IMR-90 (cell line): ENCODE data around the gene RAC3. TPM values are rescaled to one million over a fixed set of nuclear protein-coding genes. Genes with fewer than 3 reads are reported as not detected.

Experiments
- ATAC-seq: fragments of 200-7000 bp; cut with Tn5 transposase; 2 replicates; pipeline ENCODE4 v1.9.1; 2020; ENCODE audit warnings: low read depth, mild to moderate bottlenecking, moderate library complexity
- BruUV-seq: library from RNA; stranded (reverse); fragments of 400-500 nt; replicated peaks from 2 replicates; lab custom pipeline; 2021; lab: Mats Ljungman, UMichigan
- CTCF ChIA-PET: fragments of 300-600 bp; formaldehyde crosslinking; extraction: SDS; loops from one replicate; lab custom pipeline; 2021; ENCODE audit warnings: antibody characterized with exemption; lab: Yijun Ruan, JAX
- POLR2A ChIA-PET: fragments of 300-600 bp; sonication (Branson Sonifier 250); formaldehyde crosslinking; loops from one replicate; lab custom pipeline; 2022; ENCODE audit warnings: antibody characterized with exemption; ENCODE audit not compliant: unreplicated experiment; lab: Charles Lee
- DNase-seq: peaks from one replicate; pipeline ENCODE4 v3.0.0; 2013
- H2AFZ ChIP-seq: replicated peaks from 2 replicates; pipeline ENCODE3; 2013; ENCODE audit warnings: low read length, mild to moderate bottlenecking; ENCODE audit not compliant: poor library complexity
- H2AK5ac ChIP-seq: 2 replicates; pipeline ENCODE4 v1.6.1; 2013; ENCODE audit warnings: low read depth, low read length, inconsistent platforms
- H2AK9ac ChIP-seq: replicated peaks from 2 replicates; pipeline ENCODE3; 2013; ENCODE audit warnings: mild to moderate bottlenecking, low read depth, low read length, moderate library complexity; ENCODE audit not compliant: poor library complexity
- H2BK120ac ChIP-seq: 2 replicates; pipeline ENCODE4 v1.6.1; 2013; ENCODE audit warnings: low read depth, low read length, inconsistent platforms
- H2BK15ac ChIP-seq: 3 replicates; pipeline ENCODE4 v1.6.1; 2013; ENCODE audit warnings: low read depth, low read length, inconsistent platforms
- H2BK20ac ChIP-seq: 2 replicates; pipeline ENCODE4 v1.6.1; 2013; ENCODE audit warnings: low read depth, mild to moderate bottlenecking, inconsistent platforms, low read length, moderate library complexity
- H2BK5ac ChIP-seq: 2 replicates; pipeline ENCODE4 v1.6.1; 2013; ENCODE audit warnings: mild to moderate bottlenecking, low read depth, low read length, inconsistent platforms; ENCODE audit not compliant: poor library complexity, severe bottlenecking
- H3K14ac ChIP-seq: replicated peaks from 2 replicates; pipeline ENCODE4 v1.6.1; 2013; ENCODE audit warnings: low read depth, low read length, inconsistent platforms
- H3K18ac ChIP-seq: 2 replicates; pipeline ENCODE4 v1.6.1; 2013; ENCODE audit warnings: low read depth, low read length, control low read depth
- H3K23ac ChIP-seq: 2 replicates; pipeline ENCODE4 v1.6.1; 2013; ENCODE audit warnings: low read depth, low read length, inconsistent platforms
- H3K27ac ChIP-seq: 2 replicates; pipeline ENCODE4 v1.5.1; 2013; ENCODE audit warnings: mild to moderate bottlenecking, control low read depth, low read length; ENCODE audit not compliant: insufficient read depth
- H3K27me3 ChIP-seq: 2 replicates; pipeline ENCODE4 v1.6.1; 2013; ENCODE audit warnings: low read length; ENCODE audit not compliant: control insufficient read depth, insufficient read depth
- H3K36me3 ChIP-seq: 2 replicates; pipeline ENCODE4 v1.6.1; 2013; ENCODE audit warnings: low read length, mixed read lengths; ENCODE audit not compliant: control insufficient read depth, insufficient read depth
- H3K4ac ChIP-seq: 2 replicates; pipeline ENCODE4 v1.6.1; 2013; ENCODE audit warnings: low read depth, low read length, inconsistent platforms
- H3K4me1 ChIP-seq: 2 replicates; pipeline ENCODE4 v1.6.1; 2013; ENCODE audit warnings: low read length, mixed read lengths; ENCODE audit not compliant: control insufficient read depth, insufficient read depth
- H3K4me2 ChIP-seq: 2 replicates; pipeline ENCODE4 v1.6.1; 2013; ENCODE audit warnings: low read depth, mild to moderate bottlenecking, control low read depth, low read length, moderate library complexity
- H3K4me3 ChIP-seq: 2 replicates; pipeline ENCODE4 v1.5.1; 2013; ENCODE audit warnings: low read depth, mild to moderate bottlenecking, control low read depth, low read length, moderate library complexity; ENCODE audit not compliant: insufficient read depth
- H3K56ac ChIP-seq: 2 replicates; pipeline ENCODE4 v1.6.1; 2013; ENCODE audit warnings: low read length, inconsistent platforms; ENCODE audit not compliant: insufficient read depth; ENCODE audit errors: extremely low read depth
- H3K79me1 ChIP-seq, 2 experiments: 2 replicates each; pipeline ENCODE4 v1.6.1; 2013; ENCODE audit warnings: low read length in 2 of 2, inconsistent platforms in 1 of 2, low read depth in 1 of 2
- H3K9ac ChIP-seq: 2 replicates; pipeline ENCODE4 v1.6.1; 2013; ENCODE audit warnings: low read depth, low read length, control low read depth
- H3K9me1 ChIP-seq: 2 replicates; pipeline ENCODE4 v1.6.1; 2013; ENCODE audit warnings: low read length, inconsistent platforms; ENCODE audit not compliant: insufficient read depth
- H3K9me3 ChIP-seq: 2 replicates; pipeline ENCODE4 v1.6.1; 2013; ENCODE audit warnings: low read length; ENCODE audit not compliant: control insufficient read depth, insufficient read depth
- H4K20me1 ChIP-seq: 2 replicates; pipeline ENCODE4 v1.6.1; 2013; ENCODE audit warnings: low read length, inconsistent platforms; ENCODE audit not compliant: insufficient read depth
- H4K5ac ChIP-seq: 2 replicates; pipeline ENCODE4 v1.6.1; 2013; ENCODE audit warnings: mild to moderate bottlenecking, low read depth, low read length, control low read depth
- H4K8ac ChIP-seq, 2 experiments: 2 replicates each; pipeline ENCODE4 v1.6.1; 2013; ENCODE audit warnings: low read depth in 2 of 2, low read length in 2 of 2, control low read depth in 1 of 2, inconsistent platforms in 1 of 2
- H4K91ac ChIP-seq: 2 replicates; pipeline ENCODE4 v1.6.1; 2013; ENCODE audit warnings: low read depth, low read length, inconsistent platforms; ENCODE audit not compliant: insufficient read depth
- BHLHE40 ChIP-seq: fragments of 150-350 bp; IDR thresholded peaks from 2 replicates; pipeline ENCODE4 v1.6.1; 2016; ENCODE audit warnings: mild to moderate bottlenecking, low read depth, low read length
- CEBPB ChIP-seq: IDR thresholded peaks from 2 replicates; pipeline ENCODE4 v1.6.1; 2012; ENCODE audit warnings: low read depth, low read length, improper control_type of control experiment
- CHD1 ChIP-seq: IDR thresholded peaks from 2 replicates; pipeline ENCODE4 v1.6.1; 2012; ENCODE audit warnings: low read depth, low read length, improper control_type of control experiment
- CTCF ChIP-seq: conservative IDR thresholded peaks from 2 replicates; pipeline ENCODE4 v1.5.1; 2012; ENCODE audit warnings: mild to moderate bottlenecking, low read depth, low read length, improper control_type of control experiment
- ELK1 ChIP-seq: fragments of 150-350 bp; IDR thresholded peaks from 2 replicates; pipeline ENCODE4 v1.6.1; 2016; ENCODE audit warnings: low read depth, mild to moderate bottlenecking, low read length, moderate library complexity, borderline replicate concordance
- FOS ChIP-seq: fragments of 150-350 bp; IDR thresholded peaks from 2 replicates; pipeline ENCODE4 v1.6.1; 2016; ENCODE audit warnings: low read depth, low read length
- MAFK ChIP-seq: IDR thresholded peaks from 2 replicates; pipeline ENCODE4 v1.6.1; 2012; ENCODE audit warnings: low read depth, low read length, improper control_type of control experiment
- MAZ ChIP-seq: IDR thresholded peaks from 2 replicates; pipeline ENCODE4 v1.6.1; 2012; ENCODE audit warnings: low read depth, mild to moderate bottlenecking, low read length, improper control_type of control experiment, moderate library complexity, borderline replicate concordance
- MXI1 ChIP-seq: IDR thresholded peaks from 2 replicates; pipeline ENCODE4 v1.6.1; 2012; ENCODE audit warnings: low read depth, mild to moderate bottlenecking, low read length, moderate library complexity, borderline replicate concordance
- NFE2L2 ChIP-seq: fragments of 150-350 bp; IDR thresholded peaks from 2 replicates; pipeline ENCODE4 v1.6.1; 2016; ENCODE audit warnings: low read depth, mild to moderate bottlenecking, low read length
- POLR2A ChIP-seq: IDR thresholded peaks from 2 replicates; pipeline ENCODE4 v1.6.1; 2012; ENCODE audit warnings: mild to moderate bottlenecking, low read depth, low read length
- RAD21 ChIP-seq: IDR thresholded peaks from 2 replicates; pipeline ENCODE4 v1.6.1; 2012; ENCODE audit warnings: low read length, improper control_type of control experiment
- RCOR1 ChIP-seq: IDR thresholded peaks from 2 replicates; pipeline ENCODE4 v1.6.1; 2012; ENCODE audit warnings: mild to moderate bottlenecking, low read length, improper control_type of control experiment; ENCODE audit not compliant: insufficient replicate concordance
- RFX5 ChIP-seq: IDR thresholded peaks from 2 replicates; pipeline ENCODE4 v1.8.0; 2012; ENCODE audit warnings: low read depth, mild to moderate bottlenecking, low read length, moderate library complexity
- SMC3 ChIP-seq: fragments of 150-350 bp; IDR thresholded peaks from 2 replicates; pipeline ENCODE4 v1.6.1; 2016; ENCODE audit warnings: low read depth, mild to moderate bottlenecking, antibody characterized with exemption, low read length, moderate library complexity
- USF2 ChIP-seq: fragments of 150-350 bp; IDR thresholded peaks from 2 replicates; pipeline ENCODE4 v1.6.1; 2017; ENCODE audit warnings: mild to moderate bottlenecking, antibody characterized with exemption, low read length, low read depth
- WGBS, 2 experiments: methylation state at CpG; one replicate each; pipeline versions ENCODE4 v1.1.5 to v1.1.7; 2013; ENCODE audit warnings: missing lambda C conversion rate in 2 of 2; ENCODE audit not compliant: insufficient read length in 1 of 2; ENCODE audit errors: extremely low coverage in 2 of 2; 5-methylcytosine and 5-hydroxymethylcytosine counted together
- dilution Hi-C: fragments of 300-500 bp; cut with HindIII; formaldehyde crosslinking; loops from one replicate; pipeline ENCODE4 v1.14.3; 2018; ENCODE audit warnings: low sequenced_read_pairs; ENCODE audit not compliant: unreplicated experiment
- in situ Hi-C: fragments of 300-500 bp; cut with MboI; formaldehyde crosslinking; loops from 3 replicates; pipeline ENCODE4 v1.14.3; 2019; ENCODE audit warnings: low sequenced_read_pairs, inconsistent platforms, mixed read lengths
- intact Hi-C: fragments of 100-400 bp; cut with micrococcal nuclease; formaldehyde crosslinking; loops from 2 replicates; pipeline ENCODE4 v1.10.0; 2022
- polyA plus RNA-seq, 3 experiments: library from polyadenylated mRNA; depleted of rRNA; stranded (reverse); fragments of >200 nt; gene quantifications; 2 replicates each; pipeline ENCODE4 v1.2.3, GENCODE V29; 2012; ENCODE audit warnings: low replicate concordance in 1 of 3
- total RNA-seq: library from RNA; depleted of rRNA; stranded (reverse); fragments of >200 nt; gene quantifications from 2 replicates; pipeline ENCODE4 v1.2.3, GENCODE V29; 2012

RAC3 gene
- total and polyA plus RNA-seq, 2 of the 4 experiments (the other 2 are of a cell fraction): 5.7 to 23.4 TPM

GRCh38 chr17:82013341-82013740 is 18.1 kb upstream of the RAC3 start:
- H4K5ac ChIP-seq: no peak overlapping the region
- no peak overlapping the region for H3K27ac ChIP-seq
- H4K20me1 ChIP-seq: no peaks in the 10 kb centered on the region; the same call in 1 of the 2 replicates
- 44% methylated on average over 7 of the region's 22 CpGs; no CpG with 5 or more reads in 1 of the 2 experiments for WGBS, 2 experiments
- dilution Hi-C loops: no loop called here
- no peak overlapping the region for H3K18ac ChIP-seq
- H2AK5ac ChIP-seq: no peak overlapping the region
- H2BK120ac ChIP-seq: no peak overlapping the region
- DNase-seq: peak; percentile 10
- intact Hi-C loops: no loop called here
- no peak overlapping the region for H3K4me3 ChIP-seq
- H3K36me3 ChIP-seq: peaks cover 7% of the 10 kb centered on the region; the same call in 1 of the 2 replicates
- ChIA-PET POLR2A (no interaction called here), CTCF (interaction anchor here (1.3 kb wide), 1 partner anchor 54 kb away, joined by 3 read pairs; no protein-coding TSS in a partner anchor)
- no peak overlapping the region for H2BK20ac ChIP-seq
- H2AFZ ChIP-seq: no peak overlapping the region
- no peaks in the 10 kb centered on the region for H3K79me1 ChIP-seq
- no peak overlapping the region for H3K4me2 ChIP-seq
- H3K23ac ChIP-seq: no peak overlapping the region
- H2BK5ac ChIP-seq: no peak overlapping the region
- no peak overlapping the region for H3K56ac ChIP-seq
- H3K9me1 ChIP-seq: no peaks in the 10 kb centered on the region
- no peak overlapping the region for H4K8ac ChIP-seq
- in situ Hi-C loops: no loop called here
- H2BK15ac ChIP-seq: no peak overlapping the region
- H3K14ac ChIP-seq: no peak overlapping the region
- TF ChIP-seq MXI1: no peak
- no peak for TF ChIP-seq RCOR1
- no peak for TF ChIP-seq NFE2L2
- TF ChIP-seq CTCF: no peak
- TF ChIP-seq ELK1: no peak
- no peak for TF ChIP-seq SMC3
- TF ChIP-seq MAZ: no peak
- no peak for TF ChIP-seq BHLHE40
- TF ChIP-seq USF2: no peak
- TF ChIP-seq RAD21: no peak
- no peak for TF ChIP-seq FOS
- TF ChIP-seq CHD1: no peak
- TF ChIP-seq MAFK: no peak
- TF ChIP-seq RFX5: no peak
- TF ChIP-seq CEBPB: no peak
- TF ChIP-seq POLR2A: no peak
- H4K91ac ChIP-seq: no peak overlapping the region
- H3K9ac ChIP-seq: no peak overlapping the region
- H2AK9ac ChIP-seq: no peak overlapping the region
- no peaks in the 10 kb centered on the region for H3K27me3 ChIP-seq
- BruUV-seq: no TSS peak
- no peak overlapping the region for H3K4ac ChIP-seq
- ATAC-seq: no peak
- H3K4me1 ChIP-seq: no peaks in the 10 kb centered on the region
- H3K9me3 ChIP-seq: no peaks in the 10 kb centered on the region
